GM21825 (cell line): Measurements from ENCODE around the gene SHMT2.

Experiments used
- ATAC-seq: cut with Tn5 transposase; IDR thresholded peaks from one replicate; pipeline ENCODE4 v1.9.1; 2021; ENCODE audit warnings: mild to moderate bottlenecking, moderate library complexity; ENCODE audit not compliant: unreplicated experiment

SHMT2 gene

DNA sequence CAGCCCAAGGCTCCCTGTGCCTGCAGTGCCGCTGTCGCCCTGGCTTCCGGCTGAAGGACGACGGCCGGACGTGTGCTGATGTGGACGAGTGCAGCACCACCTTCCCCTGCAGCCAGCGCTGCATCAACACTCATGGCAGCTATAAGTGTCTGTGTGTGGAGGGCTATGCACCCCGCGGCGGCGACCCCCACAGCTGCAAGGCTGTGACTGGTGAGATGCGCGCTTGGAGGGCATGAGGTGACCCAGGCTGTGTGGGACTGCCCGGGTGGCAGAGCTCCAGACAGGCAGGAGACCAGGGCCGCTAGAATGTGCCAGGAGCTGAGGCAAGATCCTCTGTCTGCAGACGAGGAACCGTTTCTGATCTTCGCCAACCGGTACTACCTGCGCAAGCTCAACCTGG, 32.6 kb upstream of the SHMT2 start:
- no peak for ATAC-seq

DNA sequence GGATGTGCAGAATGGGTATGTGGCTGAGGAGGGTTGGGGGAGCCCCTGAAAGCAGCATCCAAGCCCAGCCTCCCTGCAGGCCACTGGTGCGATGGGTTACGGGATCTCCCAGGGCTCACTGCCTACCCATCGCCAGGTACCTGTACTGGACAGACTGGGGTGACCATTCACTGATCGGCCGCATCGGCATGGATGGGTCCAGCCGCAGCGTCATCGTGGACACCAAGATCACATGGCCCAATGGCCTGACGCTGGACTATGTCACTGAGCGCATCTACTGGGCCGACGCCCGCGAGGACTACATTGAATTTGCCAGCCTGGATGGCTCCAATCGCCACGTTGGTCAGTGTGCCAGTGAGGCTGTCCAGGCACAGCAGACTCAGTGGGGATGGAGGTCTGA, 31.2 kb upstream of the SHMT2 start:
- ATAC-seq = no peak

DNA sequence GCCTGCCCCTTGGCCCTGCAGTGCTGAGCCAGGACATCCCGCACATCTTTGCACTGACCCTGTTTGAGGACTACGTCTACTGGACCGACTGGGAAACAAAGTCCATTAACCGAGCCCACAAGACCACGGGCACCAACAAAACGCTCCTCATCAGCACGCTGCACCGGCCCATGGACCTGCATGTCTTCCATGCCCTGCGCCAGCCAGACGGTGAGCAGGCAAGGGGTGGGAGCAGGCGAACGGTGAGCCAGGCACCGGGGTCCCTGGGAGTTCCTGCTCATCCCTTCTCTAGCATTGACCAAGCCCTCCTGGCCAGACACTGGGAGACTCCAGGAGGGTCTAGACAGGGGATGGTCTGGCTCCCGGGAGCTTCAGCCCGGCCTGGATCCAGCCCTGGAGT, 30.3 kb upstream of the SHMT2 start:
- no peak for ATAC-seq

DNA sequence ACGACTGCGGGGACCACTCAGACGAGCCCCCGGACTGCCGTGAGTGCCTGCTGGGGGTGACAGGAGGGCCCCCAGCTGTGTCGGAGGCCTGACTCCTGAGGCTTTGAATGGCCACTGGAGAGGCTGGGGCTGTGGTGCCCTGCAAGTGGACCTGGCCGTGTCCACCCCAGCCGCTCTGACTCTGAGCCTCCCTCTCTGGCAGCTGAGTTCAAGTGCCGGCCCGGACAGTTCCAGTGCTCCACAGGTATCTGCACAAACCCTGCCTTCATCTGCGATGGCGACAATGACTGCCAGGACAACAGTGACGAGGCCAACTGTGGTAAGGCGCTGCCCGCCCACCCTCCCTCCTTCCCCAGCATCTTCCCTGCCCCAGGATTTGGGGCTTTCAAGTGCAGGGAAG, 29.0 kb upstream of the SHMT2 start:
- no peak for ATAC-seq

DNA sequence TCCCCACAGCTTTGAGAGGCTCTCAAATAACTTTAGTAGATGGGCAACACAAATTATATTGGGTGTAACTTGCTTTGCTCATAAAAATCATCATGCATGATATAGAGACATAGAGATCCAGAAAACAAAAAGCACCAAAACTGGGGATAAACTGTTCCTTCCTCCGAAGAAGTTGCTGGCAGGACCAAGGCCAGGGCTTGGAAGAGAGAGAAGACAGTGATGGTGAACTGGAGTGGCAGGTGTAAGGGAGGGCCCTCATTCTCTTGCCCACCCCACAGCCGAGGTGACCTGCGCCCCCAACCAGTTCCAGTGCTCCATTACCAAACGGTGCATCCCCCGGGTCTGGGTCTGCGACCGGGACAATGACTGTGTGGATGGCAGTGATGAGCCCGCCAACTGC, 28.3 kb upstream of the SHMT2 start:
- no peak for ATAC-seq

DNA sequence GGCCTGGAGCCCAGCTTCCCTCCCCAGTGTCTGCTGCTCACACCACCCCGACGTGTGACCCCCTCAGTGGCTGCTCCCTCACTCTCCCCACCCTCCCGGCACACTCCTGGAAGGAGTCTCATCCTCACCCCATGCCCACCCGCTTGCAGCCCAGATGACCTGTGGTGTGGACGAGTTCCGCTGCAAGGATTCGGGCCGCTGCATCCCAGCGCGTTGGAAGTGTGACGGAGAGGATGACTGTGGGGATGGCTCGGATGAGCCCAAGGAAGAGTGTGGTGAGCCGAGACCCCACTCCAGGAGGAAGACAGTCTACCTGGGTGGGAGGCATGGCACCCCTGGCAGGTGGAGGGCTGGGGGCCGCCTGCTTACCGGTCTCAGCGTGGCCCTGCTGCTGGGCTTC, 27.9 kb upstream of the SHMT2 start:
- no peak for ATAC-seq

DNA sequence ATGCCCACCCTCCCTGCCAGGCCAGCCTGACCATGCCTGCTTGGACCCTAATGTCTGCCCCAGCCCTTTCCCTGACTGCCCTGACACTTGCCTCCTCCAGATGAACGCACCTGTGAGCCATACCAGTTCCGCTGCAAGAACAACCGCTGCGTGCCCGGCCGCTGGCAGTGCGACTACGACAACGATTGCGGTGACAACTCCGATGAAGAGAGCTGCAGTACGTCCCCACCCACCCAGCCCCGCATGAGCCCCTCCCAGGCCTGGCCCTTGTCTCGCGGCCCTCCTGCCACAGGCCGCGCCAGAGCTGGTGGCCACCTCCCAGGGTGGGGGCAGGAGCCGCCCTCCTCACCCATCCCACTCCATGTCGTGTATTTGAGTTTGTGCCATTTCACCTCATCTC, 27.2 kb upstream of the SHMT2 start:
- ATAC-seq = no peak

DNA sequence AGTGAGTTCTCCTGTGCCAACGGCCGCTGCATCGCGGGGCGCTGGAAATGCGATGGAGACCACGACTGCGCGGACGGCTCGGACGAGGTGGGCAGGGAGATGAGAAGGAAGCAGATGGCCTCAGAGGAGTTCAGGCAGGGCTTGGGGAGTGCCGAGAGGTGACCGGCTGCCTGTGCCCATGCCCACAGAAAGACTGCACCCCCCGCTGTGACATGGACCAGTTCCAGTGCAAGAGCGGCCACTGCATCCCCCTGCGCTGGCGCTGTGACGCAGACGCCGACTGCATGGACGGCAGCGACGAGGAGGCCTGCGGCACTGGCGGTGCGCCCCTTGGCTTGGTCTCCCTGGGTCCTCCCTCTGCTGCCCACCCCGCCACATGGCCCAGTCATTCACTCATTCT, 26.3 kb upstream of the SHMT2 start:
- ATAC-seq = no peak

DNA sequence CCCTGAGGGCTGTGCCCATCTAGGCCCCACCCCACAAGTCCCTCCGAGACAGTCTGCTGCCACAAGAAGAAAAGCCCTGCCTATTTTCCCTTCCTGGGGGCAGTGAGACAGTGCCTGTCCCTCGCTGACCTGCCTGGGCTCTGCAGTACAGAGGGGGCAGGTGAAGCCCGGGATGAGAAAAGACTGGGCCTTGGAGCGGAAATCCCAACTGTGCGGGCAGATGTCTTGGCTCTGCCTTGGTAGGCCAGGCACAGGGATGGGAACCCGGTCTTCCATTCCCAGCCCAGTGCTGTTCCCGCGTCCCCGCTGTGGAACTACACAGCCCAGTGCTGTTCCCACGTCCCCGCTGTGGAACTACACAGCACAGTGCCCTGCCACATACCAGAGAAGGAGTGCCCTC, 25.7 kb upstream of the SHMT2 start:
- no peak for ATAC-seq

DNA sequence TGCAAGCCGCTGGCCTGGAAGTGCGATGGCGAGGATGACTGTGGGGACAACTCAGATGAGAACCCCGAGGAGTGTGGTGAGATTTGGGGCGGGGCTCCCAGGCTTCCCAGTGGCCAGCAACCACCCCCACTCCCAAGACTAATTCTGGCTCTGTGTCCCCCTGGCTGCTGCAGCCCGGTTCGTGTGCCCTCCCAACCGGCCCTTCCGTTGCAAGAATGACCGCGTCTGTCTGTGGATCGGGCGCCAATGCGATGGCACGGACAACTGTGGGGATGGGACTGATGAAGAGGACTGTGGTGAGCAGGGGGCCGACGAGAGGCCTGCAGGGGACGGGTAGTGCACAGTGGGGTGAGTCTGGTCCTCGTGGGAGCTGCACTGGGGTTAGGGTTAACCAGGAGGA, 25.1 kb upstream of the SHMT2 start:
- ATAC-seq = no peak

DNA sequence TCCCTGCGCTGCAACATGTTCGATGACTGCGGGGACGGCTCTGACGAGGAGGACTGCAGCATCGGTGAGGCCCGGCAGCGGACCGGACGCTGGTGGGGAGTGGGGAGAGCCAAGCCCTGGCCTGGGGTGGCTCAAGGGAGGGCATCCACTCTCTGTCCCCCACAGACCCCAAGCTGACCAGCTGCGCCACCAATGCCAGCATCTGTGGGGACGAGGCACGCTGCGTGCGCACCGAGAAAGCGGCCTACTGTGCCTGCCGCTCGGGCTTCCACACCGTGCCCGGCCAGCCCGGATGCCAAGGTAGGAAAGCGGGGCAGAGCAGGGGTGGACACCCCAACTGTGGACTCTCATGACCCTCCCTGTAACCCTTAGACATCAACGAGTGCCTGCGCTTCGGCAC, 24.3 kb upstream of the SHMT2 start:
- no peak for ATAC-seq

DNA sequence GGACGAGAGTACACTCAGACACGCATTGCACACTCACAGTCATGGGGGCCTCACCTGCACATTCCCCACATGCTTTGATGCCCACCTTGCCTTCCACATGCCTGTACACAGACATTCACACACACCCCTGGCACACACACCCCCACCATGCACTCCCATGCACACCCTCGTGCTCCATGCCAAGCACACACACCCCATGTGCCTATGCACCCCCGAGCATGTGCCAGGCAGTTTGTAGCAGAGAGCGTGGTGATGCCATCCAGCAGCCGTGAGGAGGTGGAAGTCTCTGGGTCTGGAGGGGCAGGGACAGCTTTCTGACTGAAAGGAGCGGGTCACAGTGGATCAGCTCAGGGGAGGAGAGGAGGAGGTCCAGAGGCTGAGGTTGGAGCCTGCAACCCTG, 23.6 kb upstream of the SHMT2 start:
- ATAC-seq = no peak

DNA sequence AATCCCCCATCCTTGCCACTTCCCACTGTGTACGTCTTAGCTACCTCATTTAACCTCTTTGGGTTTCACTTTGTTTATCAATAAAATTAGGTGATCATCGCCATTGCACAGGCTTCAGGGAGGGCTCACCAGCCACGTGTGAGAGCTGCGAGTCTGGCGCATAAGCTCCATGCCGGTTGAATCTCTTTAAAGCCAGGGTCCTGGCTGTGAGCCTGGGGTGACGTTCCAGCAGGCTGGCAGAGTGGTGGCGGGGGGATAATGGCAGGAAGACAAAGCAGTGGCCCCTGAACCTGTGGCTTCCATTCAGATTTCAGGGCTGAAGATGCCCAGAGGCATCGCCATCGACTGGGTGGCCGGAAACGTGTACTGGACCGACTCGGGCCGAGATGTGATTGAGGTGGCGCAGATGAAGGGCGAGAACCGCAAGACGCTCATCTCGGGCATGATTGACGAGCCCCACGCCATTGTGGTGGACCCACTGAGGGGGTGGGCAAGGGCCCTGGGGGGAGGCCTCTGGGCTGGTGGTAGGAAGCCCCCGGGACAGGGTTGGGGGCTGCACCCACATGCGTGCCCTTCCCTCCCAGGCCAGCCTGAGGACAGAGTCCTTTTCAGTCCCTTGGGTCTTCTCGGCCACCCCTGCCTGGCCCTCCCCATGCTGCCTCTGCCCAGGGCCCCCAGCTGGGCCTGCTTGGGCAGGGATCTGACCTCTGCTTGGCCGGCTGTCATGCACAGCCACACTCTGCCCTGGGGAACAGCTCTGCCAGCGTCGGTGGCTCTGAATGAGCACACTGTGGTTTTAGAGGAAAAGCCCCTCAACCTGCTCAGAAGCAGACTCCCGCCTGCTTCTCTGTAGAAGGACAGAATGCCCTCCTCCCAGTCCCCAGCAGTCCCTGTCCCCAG, 21.5 kb upstream of the SHMT2 start:
- no peak for ATAC-seq

DNA sequence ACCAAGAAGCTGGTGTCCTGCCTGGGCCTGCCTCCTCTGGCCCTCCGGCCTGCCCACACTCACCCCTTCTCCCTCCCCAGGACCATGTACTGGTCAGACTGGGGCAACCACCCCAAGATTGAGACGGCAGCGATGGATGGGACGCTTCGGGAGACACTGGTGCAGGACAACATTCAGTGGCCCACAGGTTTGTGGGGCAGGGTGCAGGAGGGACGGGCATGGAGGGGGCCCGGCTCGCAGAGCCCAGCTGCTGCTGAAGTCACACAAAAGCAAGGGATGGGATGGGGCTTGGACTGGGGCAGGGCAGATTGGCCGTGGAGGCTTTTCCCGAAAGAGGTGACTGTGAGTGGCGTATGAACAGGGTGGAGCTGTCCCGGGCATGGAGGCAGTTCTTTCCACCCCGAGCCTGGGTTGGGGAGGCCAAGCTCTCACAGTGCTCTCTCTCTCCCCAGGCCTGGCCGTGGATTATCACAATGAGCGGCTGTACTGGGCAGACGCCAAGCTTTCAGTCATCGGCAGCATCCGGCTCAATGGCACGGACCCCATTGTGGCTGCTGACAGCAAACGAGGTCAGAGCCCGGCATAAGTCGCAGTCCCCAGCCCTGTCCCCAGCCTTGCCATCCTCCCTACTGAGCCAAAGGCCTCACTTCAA, 20.8 kb upstream of the SHMT2 start:
- ATAC-seq = no peak

DNA sequence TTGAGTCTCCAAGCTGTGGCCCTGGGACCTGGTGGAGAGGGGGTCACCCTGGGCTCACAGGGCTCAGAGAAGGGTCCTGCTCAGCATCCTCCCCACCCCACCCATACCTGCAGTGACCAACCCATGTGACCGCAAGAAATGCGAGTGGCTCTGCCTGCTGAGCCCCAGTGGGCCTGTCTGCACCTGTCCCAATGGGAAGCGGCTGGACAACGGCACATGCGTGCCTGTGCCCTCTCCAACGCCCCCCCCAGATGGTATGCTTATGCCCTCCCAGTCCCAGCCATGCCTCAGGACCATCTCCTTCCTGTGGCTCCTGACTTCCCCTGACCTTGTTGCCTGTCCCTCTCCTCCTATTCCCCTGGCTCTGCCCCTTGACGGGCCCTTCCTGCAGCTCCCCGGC, 19.6 kb upstream of the SHMT2 start:
- no peak for ATAC-seq

DNA sequence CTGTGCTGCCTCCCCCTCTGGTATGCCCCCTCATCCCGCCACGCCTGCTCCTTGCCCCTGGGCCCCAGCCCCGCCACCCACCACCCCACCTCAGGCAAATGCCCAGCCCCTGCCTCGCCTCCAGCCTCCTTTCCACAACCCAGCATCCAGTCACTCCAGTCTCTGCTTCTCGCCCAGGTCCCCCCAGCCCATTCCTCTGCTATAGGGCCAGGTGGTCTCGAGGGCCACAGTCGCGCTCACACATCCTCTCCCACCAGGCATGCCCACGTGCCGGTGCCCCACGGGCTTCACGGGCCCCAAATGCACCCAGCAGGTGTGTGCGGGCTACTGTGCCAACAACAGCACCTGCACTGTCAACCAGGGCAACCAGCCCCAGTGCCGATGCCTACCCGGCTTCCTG, 19.1 kb upstream of the SHMT2 start:
- ATAC-seq = no peak

DNA sequence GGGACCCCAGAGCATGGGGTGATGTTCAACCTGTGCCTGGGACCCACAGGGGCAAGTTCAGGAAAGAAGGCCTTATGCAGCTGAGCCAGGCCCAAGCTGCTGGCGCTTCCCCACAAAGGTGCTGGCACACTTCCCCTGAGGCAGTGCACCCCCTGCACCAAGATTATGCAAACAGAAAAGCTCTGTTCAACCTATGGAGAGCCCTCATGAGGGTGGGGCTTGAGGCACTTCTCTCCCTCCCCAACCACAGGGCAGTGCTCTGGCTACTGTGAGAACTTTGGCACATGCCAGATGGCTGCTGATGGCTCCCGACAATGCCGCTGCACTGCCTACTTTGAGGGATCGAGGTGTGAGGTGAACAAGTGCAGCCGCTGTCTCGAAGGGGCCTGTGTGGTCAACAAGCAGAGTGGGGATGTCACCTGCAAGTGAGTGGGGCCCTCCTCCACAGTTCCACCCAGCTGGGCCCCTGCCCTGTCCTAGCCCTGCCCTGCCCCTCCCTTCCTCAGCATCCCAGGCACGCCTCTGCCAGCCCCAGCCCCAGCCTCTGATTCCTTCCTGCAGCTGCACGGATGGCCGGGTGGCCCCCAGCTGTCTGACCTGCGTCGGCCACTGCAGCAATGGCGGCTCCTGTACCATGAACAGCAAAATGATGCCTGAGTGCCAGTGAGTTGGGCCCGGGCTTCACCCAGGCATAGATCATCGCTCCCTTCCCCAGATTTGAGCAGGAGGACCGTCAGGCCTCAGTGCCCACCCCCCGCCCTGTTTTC, 18.4 kb upstream of the SHMT2 start:
- ATAC-seq = no peak

DNA sequence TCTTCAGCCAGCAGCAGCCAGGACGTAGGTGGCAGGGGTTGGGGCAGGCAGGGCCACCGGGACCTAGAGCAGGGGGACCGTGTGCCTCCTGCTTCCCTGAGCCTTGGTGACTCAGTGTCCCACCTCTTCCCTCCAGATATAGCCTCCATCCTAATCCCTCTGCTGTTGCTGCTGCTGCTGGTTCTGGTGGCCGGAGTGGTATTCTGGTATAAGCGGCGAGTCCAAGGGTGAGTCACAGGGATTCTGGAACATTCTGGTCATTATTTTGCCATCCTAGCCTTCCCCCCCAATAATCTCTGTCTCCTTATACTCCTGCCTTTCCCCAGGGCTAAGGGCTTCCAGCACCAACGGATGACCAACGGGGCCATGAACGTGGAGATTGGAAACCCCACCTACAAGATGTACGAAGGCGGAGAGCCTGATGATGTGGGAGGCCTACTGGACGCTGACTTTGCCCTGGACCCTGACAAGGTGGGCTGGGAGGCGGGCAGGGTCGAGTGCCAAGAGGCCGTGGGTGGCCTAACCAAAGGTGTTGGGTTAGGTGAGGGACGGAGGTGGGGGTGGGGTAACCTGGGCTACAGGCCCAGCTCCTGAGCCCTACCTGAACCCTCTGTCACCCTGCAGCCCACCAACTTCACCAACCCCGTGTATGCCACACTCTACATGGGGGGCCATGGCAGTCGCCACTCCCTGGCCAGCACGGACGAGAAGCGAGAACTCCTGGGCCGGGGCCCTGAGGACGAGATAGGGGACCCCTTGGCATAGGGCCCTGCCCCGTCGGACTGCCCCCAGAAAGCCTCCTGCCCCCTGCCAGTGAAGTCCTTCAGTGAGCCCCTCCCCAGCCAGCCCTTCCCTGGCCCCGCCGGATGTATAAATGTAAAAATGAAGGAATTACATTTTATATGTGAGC, 17.5 kb upstream of the SHMT2 start:
- ATAC-seq = no peak

DNA sequence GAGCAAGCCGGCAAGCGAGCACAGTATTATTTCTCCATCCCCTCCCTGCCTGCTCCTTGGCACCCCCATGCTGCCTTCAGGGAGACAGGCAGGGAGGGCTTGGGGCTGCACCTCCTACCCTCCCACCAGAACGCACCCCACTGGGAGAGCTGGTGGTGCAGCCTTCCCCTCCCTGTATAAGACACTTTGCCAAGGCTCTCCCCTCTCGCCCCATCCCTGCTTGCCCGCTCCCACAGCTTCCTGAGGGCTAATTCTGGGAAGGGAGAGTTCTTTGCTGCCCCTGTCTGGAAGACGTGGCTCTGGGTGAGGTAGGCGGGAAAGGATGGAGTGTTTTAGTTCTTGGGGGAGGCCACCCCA, 16.8 kb upstream of the SHMT2 start:
- no peak for ATAC-seq

DNA sequence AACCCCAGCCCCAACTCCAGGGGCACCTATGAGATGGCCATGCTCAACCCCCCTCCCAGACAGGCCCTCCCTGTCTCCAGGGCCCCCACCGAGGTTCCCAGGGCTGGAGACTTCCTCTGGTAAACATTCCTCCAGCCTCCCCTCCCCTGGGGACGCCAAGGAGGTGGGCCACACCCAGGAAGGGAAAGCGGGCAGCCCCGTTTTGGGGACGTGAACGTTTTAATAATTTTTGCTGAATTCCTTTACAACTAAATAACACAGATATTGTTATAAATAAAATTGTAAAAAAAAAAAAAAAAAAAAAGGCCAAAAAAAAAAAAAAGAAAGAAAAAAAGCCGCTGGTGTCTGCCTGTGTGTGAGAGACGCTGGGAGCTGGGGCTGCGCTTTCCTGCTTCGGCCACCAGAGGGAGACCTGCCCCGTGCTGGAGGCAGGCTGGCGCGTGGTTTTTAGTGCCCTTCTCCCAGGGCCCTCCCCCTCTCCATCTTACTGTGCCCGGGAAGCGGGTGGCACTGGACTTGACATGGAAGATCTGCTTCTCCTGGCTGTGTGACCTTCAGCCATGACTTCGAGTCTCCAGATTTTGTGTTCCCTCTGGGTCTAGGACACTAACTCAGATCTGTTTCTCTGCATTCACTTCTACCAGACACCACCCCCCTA, 16.3 kb upstream of the SHMT2 start:
- peak; percentile 42 for ATAC-seq
